ENCODE results near the gene FIBIN. TPM values are rescaled to one million over a fixed set of nuclear protein-coding genes. Genes with fewer than 3 reads are reported as not detected.
A peak's percentile ranks its signal among the peaks of the same experiment; 100 is the strongest.

The FIBIN gene
- total and polyA plus RNA-seq, 11 donors, result 5.4 to 16.4 (median 7.5) TPM

- H3K4me1 ChIP-seq, result peaks cover 0 to 18% (median 0%) of the 10 kb centered on the region in 12 donors
- 60 to 72% (median 67%) methylated on average over 4 of the region's 4 CpGs for WGBS, 4 donors
- H3K4me3 ChIP-seq, result no peak overlapping the region
- no peak for TF ChIP-seq POLR2A (IDR thresholded peaks at IDR 0.05)
- TF ChIP-seq CTCF (IDR thresholded peaks at IDR 0.05), result no peak
- ATAC-seq (no peak), DNase-seq (no peak)
- intact Hi-C loops (cut with DNase I), result no loop called here
- no peaks in the 10 kb centered on the region for H3K36me3 ChIP-seq
- peak overlapping the region in 5 of 12 donors; percentile 8 to 42 (median 35) for H3K27ac ChIP-seq
- H3K27me3 ChIP-seq, result no peaks in the 10 kb centered on the region
- H3K9me3 ChIP-seq, result peaks cover 0 to 9% (median 0%) of the 10 kb centered on the region in 12 donors
Observed at GRCh38 chr11:27011560-27012233, 17.8 kb downstream of the FIBIN start.

GRCh38 chr11:27012234-27012921, 18.5 kb downstream of the FIBIN start:
- H3K4me1 ChIP-seq, result peaks cover 0 to 18% (median 0%) of the 10 kb centered on the region in 12 donors
- no peak overlapping the region for H3K4me3 ChIP-seq
- 17 to 30% (median 25%) methylated on average over 4 of the region's 4 CpGs for WGBS, 4 donors

GRCh38 chr11:27013781-27014361, 20.0 kb downstream of the FIBIN start:
- H3K4me3 ChIP-seq, result no peak overlapping the region
- peak overlapping the region in 4 of 12 donors; percentile 9 to 36 (median 28) for H3K27ac ChIP-seq
- TF ChIP-seq CTCF (IDR thresholded peaks at IDR 0.05), result no peak
- TF ChIP-seq POLR2A (IDR thresholded peaks at IDR 0.05), result no peak
- peaks cover 0 to 9% (median 0%) of the 10 kb centered on the region in 12 donors for H3K9me3 ChIP-seq
- intact Hi-C loops (cut with DNase I), result no loop called here
- H3K4me1 ChIP-seq, result peaks cover 0 to 18% (median 0%) of the 10 kb centered on the region in 12 donors
- ATAC-seq, result no peak
- 66 to 75% (median 72%) methylated on average over 4 of the region's 4 CpGs for WGBS, 4 donors
- no peak for DNase-seq
- no peaks in the 10 kb centered on the region for H3K27me3 ChIP-seq
- no peaks in the 10 kb centered on the region for H3K36me3 ChIP-seq

More at GRCh38 chr11:27012234-27012921, 18.5 kb downstream of the FIBIN start:
- Histone ChIP-seq H3K36me3 (no peaks in the 10 kb centered on the region), H3K27me3 (no peaks in the 10 kb centered on the region), H3K27ac (peak overlapping the region in 5 of 12 donors; percentile 8 to 42 (median 35)), H3K9me3 (peaks cover 0 to 9% (median 0%) of the 10 kb centered on the region in 12 donors)
- intact Hi-C loops (cut with DNase I), result no loop called here
- TF ChIP-seq POLR2A (IDR thresholded peaks at IDR 0.05), result no peak
- no peak for TF ChIP-seq CTCF (IDR thresholded peaks at IDR 0.05)
- ATAC-seq, result peak in 1 of 4 donors; percentile 61
- DNase-seq, result no peak

GRCh38 chr11:27018902-27019529, 25.1 kb downstream of the FIBIN start:
- Histone ChIP-seq H3K4me1 (peaks cover 0 to 6% (median 0%) of the 10 kb centered on the region in 12 donors), H3K27ac (no peak overlapping the region), H3K36me3 (no peaks in the 10 kb centered on the region), H3K9me3 (no peaks in the 10 kb centered on the region), H3K4me3 (no peak overlapping the region), H3K27me3 (no peaks in the 10 kb centered on the region)
- DNase-seq, result no peak
- TF ChIP-seq POLR2A (IDR thresholded peaks at IDR 0.05), result no peak
- TF ChIP-seq CTCF (IDR thresholded peaks at IDR 0.05), result no peak
- intact Hi-C loops (cut with DNase I), result no loop called here
- ATAC-seq, result peak in 2 of 4 donors; percentile 53 to 62

Data from heart left ventricle (tissue), 16 donors.